HCT116 (cell line): ENCODE results near the gene SPACA5B. TPM values are rescaled to one million over a fixed set of nuclear protein-coding genes. Genes with fewer than 3 reads are reported as not detected.

Source experiments
- ATAC-seq: fragments of 200-7000 bp; cut with Tn5 transposase; 2 replicates; pipeline ENCODE4 v1.9.1; 2020; ENCODE audit warnings: mild to moderate bottlenecking, moderate library complexity
- BruUV-seq: library from RNA; stranded (reverse); fragments of 400-500 nt; replicated peaks from 2 replicates; lab custom pipeline; 2021; lab: Mats Ljungman, UMichigan
- CTCF ChIA-PET: fragments of 300-600 bp; sonication (Branson Sonifier 250); formaldehyde crosslinking; loops from one replicate; lab custom pipeline; 2021; ENCODE audit warnings: antibody characterized with exemption; lab: Charles Lee
- POLR2A ChIA-PET: fragments of 300-600, 350-600 bp; sonication (Branson Sonifier 250); formaldehyde crosslinking; loops from one replicate; lab custom pipeline; 2021; ENCODE audit warnings: antibody characterized with exemption; lab: Charles Lee
- RAD21 ChIA-PET, 2 experiments: fragments of 300-600 bp; sonication (Branson Sonifier 250); formaldehyde crosslinking; loops; one replicate each; lab custom pipeline; 2023; ENCODE audit warnings: low total read pairs in 2 of 2; ENCODE audit not compliant: uncharacterized antibody in 2 of 2, unreplicated experiment in 2 of 2, low non-redundant PET in 1 of 2; lab: Charles Lee
- DNase-seq: peaks from one replicate; pipeline ENCODE4 v3.0.0-alpha.2; 2010; ENCODE audit warnings: low read depth, low spot score
- H2AFZ ChIP-seq: fragments of 200-600 bp; shearing (Covaris generic), sonication (generic); 2 replicates; pipeline ENCODE4 v1.6.1; 2017; ENCODE audit warnings: low read depth, mixed run types, mixed read lengths, antibody characterized with exemption, low read length; ENCODE audit not compliant: poor library complexity, severe bottlenecking
- H3K27ac ChIP-seq: 2 replicates; pipeline ENCODE4 v1.5.1; 2012; ENCODE audit warnings: low read depth, low read length
- H3K27me3 ChIP-seq: fragments of 200-600 bp; sonication (generic); 2 replicates; pipeline ENCODE4 v1.6.1; 2016; ENCODE audit warnings: mixed run types, low read length, mixed read lengths; ENCODE audit not compliant: insufficient read depth
- H3K36me3 ChIP-seq, 2 experiments: fragments of 200-500 bp in 1 of 2; fragments of 200-600 bp in 1 of 2; sonication (Bioruptor generic) in 1 of 2; sonication (generic) in 1 of 2; 2 replicates each; pipeline versions ENCODE4 v1.5.1 to v1.6.1; 2014 to 2016; ENCODE audit warnings: low read length in 2 of 2, inconsistent platforms in 1 of 2, mixed read lengths in 1 of 2, mixed run types in 1 of 2; ENCODE audit not compliant: insufficient read depth in 2 of 2, control insufficient read depth in 1 of 2
- H3K4me1 ChIP-seq, 2 experiments: fragments of 200-600 bp in 1 of 2; sonication (generic) in 1 of 2; 2 replicates each; pipeline versions ENCODE4 v1.5.1 to v1.6.1; 2012 to 2017; ENCODE audit warnings: low read length in 2 of 2, inconsistent platforms in 1 of 2, mild to moderate bottlenecking in 1 of 2, mixed read lengths in 1 of 2, mixed run types in 1 of 2, moderate library complexity in 1 of 2; ENCODE audit not compliant: insufficient read depth in 2 of 2, control insufficient read depth in 1 of 2
- H3K4me2 ChIP-seq: fragments of 200-600 bp; sonication (generic); 2 replicates; pipeline ENCODE4 v1.6.1; 2017; ENCODE audit warnings: mixed run types, low read length, mixed read lengths
- H3K4me3 ChIP-seq, 2 experiments: fragments of 200-600 bp in 1 of 2; sonication (generic) in 1 of 2; replicated peaks in 1 of 2; 2 replicates each; pipeline ENCODE4 v1.5.1; 2011 to 2016; ENCODE audit warnings: low read length in 2 of 2, control low read depth in 1 of 2, low read depth in 1 of 2, mild to moderate bottlenecking in 1 of 2, mixed read lengths in 1 of 2, mixed run types in 1 of 2
- H3K79me2 ChIP-seq: fragments of 200-600 bp; sonication (generic); 2 replicates; pipeline ENCODE4 v1.6.1; 2017; ENCODE audit warnings: mild to moderate bottlenecking, mixed run types, low read length, moderate library complexity, mixed read lengths; ENCODE audit not compliant: insufficient read depth
- H3K9ac ChIP-seq: fragments of 200-600 bp; sonication (generic); 2 replicates; pipeline ENCODE4 v1.6.1; 2016; ENCODE audit warnings: low read length, mixed read lengths
- H3K9me2 ChIP-seq: fragments of 200-600 bp; sonication (generic), shearing (Covaris generic); 2 replicates; pipeline ENCODE4 v1.6.1; 2017; ENCODE audit warnings: mixed run types, mild to moderate bottlenecking, moderate library complexity; ENCODE audit not compliant: insufficient read depth
- H3K9me3 ChIP-seq, 2 experiments: fragments of 200-500 bp in 1 of 2; fragments of 200-600 bp in 1 of 2; sonication (Bioruptor generic) in 1 of 2; sonication (generic) in 1 of 2; 2 replicates each; pipeline ENCODE4 v1.6.1; 2014 to 2017; ENCODE audit warnings: low read length in 2 of 2, mixed read lengths in 2 of 2, inconsistent platforms in 1 of 2, low read depth in 1 of 2, mild to moderate bottlenecking in 1 of 2, mixed run types in 1 of 2, moderate library complexity in 1 of 2; ENCODE audit not compliant: control insufficient read depth in 1 of 2, insufficient read depth in 1 of 2
- H4K20me1 ChIP-seq: fragments of 200-600 bp; sonication (generic), shearing (Covaris generic); 2 replicates; pipeline ENCODE4 v1.6.1; 2017; ENCODE audit warnings: mixed run types, mild to moderate bottlenecking, moderate library complexity; ENCODE audit not compliant: insufficient read depth
- CEBPB ChIP-seq: IDR thresholded peaks from 2 replicates; pipeline ENCODE4 v1.6.1; 2012; ENCODE audit warnings: low read depth
- EGR1 ChIP-seq: IDR thresholded peaks from 2 replicates; pipeline ENCODE4 v1.6.1; 2012; ENCODE audit warnings: low read depth
- EZH2phosphoT487 ChIP-seq: fragments of 200-600 bp; IDR thresholded peaks from 2 replicates; pipeline ENCODE4 v1.6.1; 2018; ENCODE audit warnings: antibody characterized with exemption, borderline replicate concordance
- POLR2AphosphoS5 ChIP-seq: IDR thresholded peaks from 2 replicates; pipeline ENCODE4 v1.6.1; 2011; ENCODE audit warnings: mild to moderate bottlenecking, low read depth, low read length, moderate library complexity
- RAD21 ChIP-seq: IDR thresholded peaks from 2 replicates; pipeline ENCODE4 v1.6.1; 2012; ENCODE audit warnings: low read depth, mild to moderate bottlenecking
- SIN3A ChIP-seq: IDR thresholded peaks from 2 replicates; pipeline ENCODE4 v1.6.1; 2012; ENCODE audit warnings: low read depth
- SP1 ChIP-seq: IDR thresholded peaks from 2 replicates; pipeline ENCODE4 v1.6.1; 2012; ENCODE audit warnings: low read depth
- ZBTB33 ChIP-seq: IDR thresholded peaks from 2 replicates; pipeline ENCODE4 v1.6.1; 2011; ENCODE audit warnings: mild to moderate bottlenecking, low read length, moderate library complexity; ENCODE audit not compliant: insufficient replicate concordance; ENCODE audit errors: extremely low read depth
- ZFX ChIP-seq: fragments of 450-650 bp; IDR thresholded peaks from 2 replicates; pipeline ENCODE4 v1.6.1; 2017
- ZNF274 ChIP-seq: fragments of 200-500 bp; sonication (Bioruptor generic); IDR thresholded peaks from 2 replicates; pipeline ENCODE4 v1.6.1; 2014; ENCODE audit warnings: mild to moderate bottlenecking, low read depth, low read length, inconsistent platforms
- intact Hi-C: fragments of 100-400 bp; cut with micrococcal nuclease; formaldehyde crosslinking; loops from 2 replicates; pipeline ENCODE4 v1.10.0; 2022
- total RNA-seq: library from RNA; stranded (reverse); gene quantifications from one replicate; pipeline ENCODE4 v1.2.1, GENCODE V29; 2021; ENCODE audit not compliant: unreplicated experiment
- TF ChIP-seq, protein P1 (sequence below): IDR thresholded peaks from 2 replicates; pipeline ENCODE4 v1.6.1; 2012
- TF ChIP-seq, protein P2 (sequence below), 3 experiments: fragments of 200-600 bp in 1 of 3; sonication (generic) in 1 of 3; IDR thresholded peaks in 2 of 3; conservative IDR thresholded peaks in 1 of 3; 2 replicates each; pipeline ENCODE4 v1.5.1; 2012 to 2017; ENCODE audit warnings: low read depth in 2 of 3, low read length in 2 of 3, antibody characterized with exemption in 1 of 3, borderline replicate concordance in 1 of 3, control low read depth in 1 of 3, mild to moderate bottlenecking in 1 of 3, mixed read lengths in 1 of 3, mixed run types in 1 of 3, moderate library complexity in 1 of 3; ENCODE audit not compliant: insufficient read depth in 1 of 3
- TF ChIP-seq, protein P3 (sequence below): IDR thresholded peaks from 2 replicates; pipeline ENCODE4 v1.6.1; 2012; ENCODE audit warnings: low read depth

SPACA5B gene
- total RNA-seq, 1 experiment from 2014 or later, result not detected

GRCh38 chrX:48153769-48154168 lies 23.3 kb downstream of the SPACA5B start:
- H3K4me3 ChIP-seq, result no peak overlapping the region
- intact Hi-C loops, result no loop called here
- no peaks in the 10 kb centered on the region for H3K79me2 ChIP-seq
- H3K9me3 ChIP-seq, result no peaks in the 10 kb centered on the region
- BruUV-seq, result no TSS peak
- no peaks in the 10 kb centered on the region for H3K9me2 ChIP-seq
- H3K27ac ChIP-seq, result no peak overlapping the region
- H3K4me1 ChIP-seq, result no peaks in the 10 kb centered on the region
- ATAC-seq (no peak), DNase-seq (no peak)
- POLR2A ChIA-PET, result no interaction called here
- no peak overlapping the region for H2AFZ ChIP-seq
- CTCF ChIA-PET, result no interaction called here
- RAD21 ChIA-PET, result no interaction called here
- TF ChIP-seq, protein P1, sequence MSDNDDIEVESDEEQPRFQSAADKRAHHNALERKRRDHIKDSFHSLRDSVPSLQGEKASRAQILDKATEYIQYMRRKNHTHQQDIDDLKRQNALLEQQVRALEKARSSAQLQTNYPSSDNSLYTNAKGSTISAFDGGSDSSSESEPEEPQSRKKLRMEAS, result no peak
- no peak for TF ChIP-seq SIN3A
- no peak for TF ChIP-seq EZH2phosphoT487
- TF ChIP-seq, protein P2, sequence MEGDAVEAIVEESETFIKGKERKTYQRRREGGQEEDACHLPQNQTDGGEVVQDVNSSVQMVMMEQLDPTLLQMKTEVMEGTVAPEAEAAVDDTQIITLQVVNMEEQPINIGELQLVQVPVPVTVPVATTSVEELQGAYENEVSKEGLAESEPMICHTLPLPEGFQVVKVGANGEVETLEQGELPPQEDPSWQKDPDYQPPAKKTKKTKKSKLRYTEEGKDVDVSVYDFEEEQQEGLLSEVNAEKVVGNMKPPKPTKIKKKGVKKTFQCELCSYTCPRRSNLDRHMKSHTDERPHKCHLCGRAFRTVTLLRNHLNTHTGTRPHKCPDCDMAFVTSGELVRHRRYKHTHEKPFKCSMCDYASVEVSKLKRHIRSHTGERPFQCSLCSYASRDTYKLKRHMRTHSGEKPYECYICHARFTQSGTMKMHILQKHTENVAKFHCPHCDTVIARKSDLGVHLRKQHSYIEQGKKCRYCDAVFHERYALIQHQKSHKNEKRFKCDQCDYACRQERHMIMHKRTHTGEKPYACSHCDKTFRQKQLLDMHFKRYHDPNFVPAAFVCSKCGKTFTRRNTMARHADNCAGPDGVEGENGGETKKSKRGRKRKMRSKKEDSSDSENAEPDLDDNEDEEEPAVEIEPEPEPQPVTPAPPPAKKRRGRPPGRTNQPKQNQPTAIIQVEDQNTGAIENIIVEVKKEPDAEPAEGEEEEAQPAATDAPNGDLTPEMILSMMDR (IDR thresholded peaks at IDR 0.05 in 2 of 3, conservative IDR thresholded peaks at IDR 0.05 in 1 of 3; ENCODE audit: borderline replicate concordance in 1 of 3, insufficient read depth in 1 of 3, low read depth in 2 of 3, low read length in 2 of 3), result no peak
- TF ChIP-seq EGR1, result no peak
- no peak for TF ChIP-seq ZBTB33
- TF ChIP-seq ZNF274, result no peak
- TF ChIP-seq RAD21, result no peak
- TF ChIP-seq SP1, result no peak
- no peak for TF ChIP-seq POLR2AphosphoS5
- TF ChIP-seq CEBPB, result no peak
- TF ChIP-seq ZFX, result no peak
- TF ChIP-seq, protein P3, sequence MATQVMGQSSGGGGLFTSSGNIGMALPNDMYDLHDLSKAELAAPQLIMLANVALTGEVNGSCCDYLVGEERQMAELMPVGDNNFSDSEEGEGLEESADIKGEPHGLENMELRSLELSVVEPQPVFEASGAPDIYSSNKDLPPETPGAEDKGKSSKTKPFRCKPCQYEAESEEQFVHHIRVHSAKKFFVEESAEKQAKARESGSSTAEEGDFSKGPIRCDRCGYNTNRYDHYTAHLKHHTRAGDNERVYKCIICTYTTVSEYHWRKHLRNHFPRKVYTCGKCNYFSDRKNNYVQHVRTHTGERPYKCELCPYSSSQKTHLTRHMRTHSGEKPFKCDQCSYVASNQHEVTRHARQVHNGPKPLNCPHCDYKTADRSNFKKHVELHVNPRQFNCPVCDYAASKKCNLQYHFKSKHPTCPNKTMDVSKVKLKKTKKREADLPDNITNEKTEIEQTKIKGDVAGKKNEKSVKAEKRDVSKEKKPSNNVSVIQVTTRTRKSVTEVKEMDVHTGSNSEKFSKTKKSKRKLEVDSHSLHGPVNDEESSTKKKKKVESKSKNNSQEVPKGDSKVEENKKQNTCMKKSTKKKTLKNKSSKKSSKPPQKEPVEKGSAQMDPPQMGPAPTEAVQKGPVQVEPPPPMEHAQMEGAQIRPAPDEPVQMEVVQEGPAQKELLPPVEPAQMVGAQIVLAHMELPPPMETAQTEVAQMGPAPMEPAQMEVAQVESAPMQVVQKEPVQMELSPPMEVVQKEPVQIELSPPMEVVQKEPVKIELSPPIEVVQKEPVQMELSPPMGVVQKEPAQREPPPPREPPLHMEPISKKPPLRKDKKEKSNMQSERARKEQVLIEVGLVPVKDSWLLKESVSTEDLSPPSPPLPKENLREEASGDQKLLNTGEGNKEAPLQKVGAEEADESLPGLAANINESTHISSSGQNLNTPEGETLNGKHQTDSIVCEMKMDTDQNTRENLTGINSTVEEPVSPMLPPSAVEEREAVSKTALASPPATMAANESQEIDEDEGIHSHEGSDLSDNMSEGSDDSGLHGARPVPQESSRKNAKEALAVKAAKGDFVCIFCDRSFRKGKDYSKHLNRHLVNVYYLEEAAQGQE, result no peak
- no peak overlapping the region for H3K4me2 ChIP-seq
- no peaks in the 10 kb centered on the region for H3K36me3 ChIP-seq
- no peaks in the 10 kb centered on the region for H4K20me1 ChIP-seq
- no peak overlapping the region for H3K9ac ChIP-seq
- no peaks in the 10 kb centered on the region for H3K27me3 ChIP-seq
